ENCODE measurements around the gene USB1.
A peak's percentile ranks its signal among the peaks of the same experiment; 100 is the strongest.
"Not testable (repeated sequence)": the region's sequence is repeated elsewhere in the genome, so short reads cannot be mapped to it uniquely, and the experiment has no call there.

The USB1 gene

DNA sequence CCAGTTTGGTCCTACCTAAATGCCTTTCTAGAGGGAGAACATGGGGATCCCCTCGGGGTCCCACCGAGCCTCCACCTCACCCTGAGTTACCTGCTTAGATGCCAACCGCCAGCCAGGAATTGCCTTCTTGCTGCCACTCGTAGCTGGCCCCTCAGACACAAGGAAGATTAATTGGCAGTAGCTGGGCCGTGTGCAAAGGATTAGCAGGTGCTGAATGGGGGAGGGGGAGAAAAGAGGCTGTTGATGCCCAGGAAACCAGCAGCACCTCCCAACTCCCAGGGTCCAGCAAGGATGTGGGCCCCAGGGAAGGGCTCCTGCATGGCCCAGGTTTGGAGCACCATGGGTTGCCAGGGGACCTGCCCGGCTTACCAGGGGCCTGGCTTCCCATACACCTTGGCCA, 30.2 kb upstream of the USB1 start, which contains the start of gene CNGB1:
Gene CNGB1, minus strand, starts transcription at position 159 of the 400 bp plus-strand sequence. CDS start 3,842 bp downstream, outside the sequence.
- no peak for DNase-seq

DNA sequence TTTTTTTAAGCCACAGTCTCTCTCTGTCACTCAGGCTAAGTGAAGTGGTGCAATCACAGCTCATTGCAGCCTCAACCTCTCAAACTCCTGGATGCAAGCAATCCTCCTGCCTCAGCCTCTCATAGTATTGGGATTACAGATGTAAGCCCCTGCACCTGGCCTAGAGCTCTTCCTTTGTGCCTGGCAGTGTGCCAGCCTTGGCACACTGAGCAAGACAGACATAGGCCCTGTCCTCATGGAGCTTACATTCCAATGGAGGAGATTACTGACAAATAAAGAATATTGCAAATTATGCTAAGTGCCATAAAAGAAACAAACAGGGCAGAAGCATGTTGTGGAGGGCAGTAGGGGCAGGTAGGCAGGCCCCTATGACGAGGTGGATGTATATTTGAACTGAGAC, 29.4 kb upstream of the USB1 start:
- no peak for DNase-seq

DNA sequence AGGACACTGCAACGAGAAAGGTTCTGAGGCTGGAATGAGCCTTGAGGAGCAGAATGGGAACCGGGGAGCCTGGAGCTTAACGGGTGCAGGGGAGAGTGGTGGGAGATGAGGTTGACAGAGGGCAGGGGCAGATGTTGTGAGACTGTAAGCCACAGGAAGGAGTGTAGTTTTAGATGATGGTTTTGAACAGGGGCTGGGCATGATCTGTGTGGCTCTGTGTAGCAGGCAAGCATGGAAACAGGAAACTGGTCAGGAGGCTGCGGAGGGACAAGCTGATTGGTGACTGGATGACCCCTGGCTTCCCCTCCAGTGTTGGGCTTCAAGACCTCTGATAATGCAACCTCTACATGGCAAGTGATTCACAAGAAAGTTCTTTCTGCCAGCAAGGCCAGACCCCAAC, 28.9 kb upstream of the USB1 start:
- no peak for DNase-seq

GRCh38 chr16:57976331-57976796, 24.8 kb upstream of the USB1 start:
- DNase-seq = no peak

DNA sequence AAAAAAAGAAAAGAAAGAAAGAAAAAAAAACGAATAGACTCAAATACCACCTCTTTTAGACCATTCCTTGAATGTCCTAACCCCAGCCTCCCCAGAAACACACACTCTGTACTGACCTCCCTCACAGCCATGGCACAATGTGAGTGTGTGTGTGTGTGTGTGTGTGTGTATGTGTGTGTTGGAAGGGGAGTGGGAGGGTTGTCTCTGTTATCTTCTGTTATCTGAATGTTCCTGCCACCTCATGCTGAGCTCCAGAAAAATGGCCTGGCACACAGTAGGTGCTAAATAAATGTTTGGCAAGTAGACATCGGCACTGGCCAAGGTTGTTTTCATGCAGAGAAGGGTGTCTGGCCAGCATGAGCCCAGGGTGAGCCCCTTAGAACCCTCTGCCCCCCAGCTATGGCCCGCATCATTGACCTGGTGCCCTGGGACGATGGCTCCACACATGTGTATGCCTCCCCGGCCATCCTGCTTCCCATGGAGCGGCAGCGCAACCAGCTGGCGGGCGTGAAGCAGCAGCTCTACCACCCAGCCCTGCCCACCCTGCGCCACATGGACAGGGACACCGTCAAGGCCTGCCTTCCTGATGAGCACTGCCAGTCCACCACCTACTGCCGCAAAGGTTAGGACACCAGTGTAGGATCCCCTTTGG, 23.7 kb upstream of the USB1 start:
- no peak for DNase-seq

- not testable (repeated sequence) for DNase-seq
Measured at GRCh38 chr16:57978070-57978465, 23.1 kb upstream of the USB1 start.

DNA sequence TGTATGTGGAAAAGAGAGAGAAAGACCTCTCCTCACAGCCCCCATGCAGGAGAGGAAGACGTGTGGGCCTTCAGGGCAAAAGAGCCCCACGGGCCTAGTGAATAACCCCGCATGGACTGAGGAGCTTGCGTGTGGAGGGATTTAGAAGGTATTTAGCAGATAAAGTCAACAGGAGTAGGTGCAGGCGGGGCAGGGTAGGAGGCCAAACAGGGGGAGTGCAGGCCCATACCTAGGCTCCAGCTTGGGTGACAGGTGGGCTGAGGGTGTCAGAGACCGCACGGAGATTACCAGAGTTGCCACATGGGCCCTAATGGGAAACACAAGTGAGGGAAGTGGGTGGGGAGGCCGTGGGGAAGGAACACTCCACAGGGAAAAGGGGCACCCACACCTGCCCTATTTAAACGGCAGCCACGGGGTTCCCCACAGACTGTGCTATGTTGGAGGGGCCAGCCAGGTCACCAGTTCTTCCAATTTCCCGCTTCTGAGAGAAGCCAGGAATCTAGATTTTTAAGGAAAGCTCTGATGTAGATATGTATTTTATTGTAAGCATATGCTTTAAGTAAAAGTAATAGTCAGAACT, 22.1 kb upstream of the USB1 start:
- no peak for DNase-seq

DNA sequence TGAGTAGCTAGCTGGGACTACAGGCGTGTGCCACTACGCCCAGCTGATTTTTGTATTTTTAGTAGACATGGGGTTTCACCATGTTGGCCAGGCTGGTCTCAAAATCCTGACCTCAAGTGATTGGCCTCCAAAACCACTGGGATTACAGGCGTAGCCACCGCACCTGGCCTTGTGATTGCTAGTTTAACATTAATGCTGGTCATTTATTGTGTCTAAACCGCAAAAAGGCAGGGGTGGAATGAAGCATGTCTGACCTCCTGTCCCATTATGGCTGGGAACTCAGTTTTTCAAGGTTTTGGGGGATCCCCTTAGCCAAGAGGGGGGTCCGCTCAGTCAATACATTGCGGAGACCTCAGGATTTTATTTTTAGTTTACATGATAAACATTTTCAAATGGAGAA, 19.6 kb upstream of the USB1 start:
- DNase-seq = no peak

DNA sequence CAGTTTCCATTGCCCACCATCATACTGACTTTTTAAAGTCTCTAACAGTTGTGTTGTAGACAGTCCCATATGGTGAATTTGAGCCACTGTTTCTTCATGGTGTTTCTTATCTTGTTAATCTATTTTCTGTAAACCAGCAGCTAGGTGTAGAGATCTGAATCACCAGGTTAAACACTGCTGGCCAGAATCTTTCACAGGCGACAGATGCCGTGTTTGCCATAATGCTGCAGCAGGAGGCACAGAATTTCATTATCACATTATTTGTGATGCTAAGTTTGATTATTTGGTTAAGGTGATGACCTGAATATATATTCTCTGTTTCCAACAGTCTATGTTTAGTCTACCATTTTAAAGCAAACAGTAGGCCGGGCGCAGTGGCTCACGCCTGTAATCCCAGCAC, 18.8 kb upstream of the USB1 start:
- no peak for DNase-seq

DNA sequence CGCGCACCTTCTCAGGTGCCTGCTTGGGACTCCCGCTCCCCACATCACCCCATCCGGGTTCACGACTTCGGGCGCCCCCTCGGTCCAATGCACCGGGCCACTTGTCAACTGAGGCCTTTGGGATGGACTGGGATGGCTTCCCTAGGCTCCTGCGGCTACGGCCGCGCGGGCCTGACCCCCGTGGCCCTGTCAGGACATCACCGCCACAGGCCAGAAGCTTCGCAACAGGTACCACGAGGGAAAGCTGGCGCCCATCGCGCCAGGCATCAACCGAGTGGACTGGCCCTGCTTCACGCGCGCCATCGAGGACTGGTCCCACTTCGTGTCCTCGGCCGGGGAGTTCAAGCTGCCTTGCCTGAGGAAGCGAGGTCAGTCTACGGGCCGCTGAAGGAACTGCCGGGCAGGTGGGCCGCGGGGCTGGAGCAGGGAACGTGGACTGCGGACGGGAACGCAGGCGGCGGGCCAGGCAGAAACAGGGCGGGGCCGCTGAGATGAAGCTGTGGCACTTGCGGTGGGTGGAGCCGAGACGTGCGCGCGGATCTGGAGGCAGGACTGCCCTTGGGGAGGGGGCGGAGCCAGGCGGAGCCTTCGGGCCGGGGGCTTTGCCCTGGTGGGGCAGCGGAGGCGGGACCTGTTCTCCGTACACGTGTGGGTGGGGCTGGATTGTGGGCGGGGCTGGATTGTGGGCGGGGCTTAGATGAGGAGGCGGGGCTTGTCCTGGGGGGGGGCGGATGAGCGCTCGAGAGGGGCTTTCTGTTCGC, 16.6 kb upstream of the USB1 start:
- peak; percentile 95 for DNase-seq

- no peak for DNase-seq
Measured at GRCh38 chr16:57985204-57986181, 15.7 kb upstream of the USB1 start.

DNA sequence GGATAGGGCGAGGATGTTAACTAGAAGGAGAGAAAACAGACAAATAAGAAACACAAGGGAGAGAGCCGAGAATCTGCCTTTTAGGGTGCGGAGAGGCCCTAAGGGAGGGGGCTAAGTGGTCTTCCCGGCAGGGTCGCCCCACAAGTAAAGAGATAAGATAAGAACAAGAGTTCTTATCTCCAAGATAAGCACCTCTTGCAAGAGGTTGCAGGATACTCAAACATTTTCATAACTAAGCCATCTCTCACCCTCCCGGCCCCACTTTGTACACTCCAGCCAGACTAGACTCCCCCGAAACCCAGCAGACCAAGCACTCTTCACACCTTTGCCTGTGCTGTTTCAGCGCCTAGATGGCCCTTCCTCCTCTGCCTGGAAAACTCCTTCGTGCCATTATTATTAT, 15.0 kb upstream of the USB1 start:
- DNase-seq = no peak

GRCh38 chr16:57987441-57988177, 13.6 kb upstream of the USB1 start:
- DNase-seq = no peak

DNA sequence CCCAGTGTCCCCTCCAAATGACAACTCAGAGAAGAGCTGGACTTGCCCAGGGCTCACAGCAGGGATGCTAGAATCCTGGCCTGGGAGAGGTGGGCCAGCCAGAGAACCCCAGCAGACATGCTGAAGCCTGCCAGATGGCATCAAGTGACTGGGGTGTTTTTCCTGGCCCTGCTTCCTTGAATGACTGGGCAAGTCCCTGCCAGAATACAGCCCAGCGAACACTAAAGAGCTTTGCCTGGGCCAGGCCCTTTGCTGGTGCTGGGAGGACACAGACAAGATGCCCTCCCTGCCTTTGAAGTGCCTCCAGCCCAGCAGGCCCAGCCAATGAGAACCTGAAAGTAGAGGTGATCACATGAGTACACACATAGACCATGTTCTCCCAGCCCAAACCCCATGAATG, 12.3 kb upstream of the USB1 start:
- DNase-seq = no peak

- DNase-seq = no peak
Measured at GRCh38 chr16:57991551-57992059, 9.6 kb upstream of the USB1 start.

DNA sequence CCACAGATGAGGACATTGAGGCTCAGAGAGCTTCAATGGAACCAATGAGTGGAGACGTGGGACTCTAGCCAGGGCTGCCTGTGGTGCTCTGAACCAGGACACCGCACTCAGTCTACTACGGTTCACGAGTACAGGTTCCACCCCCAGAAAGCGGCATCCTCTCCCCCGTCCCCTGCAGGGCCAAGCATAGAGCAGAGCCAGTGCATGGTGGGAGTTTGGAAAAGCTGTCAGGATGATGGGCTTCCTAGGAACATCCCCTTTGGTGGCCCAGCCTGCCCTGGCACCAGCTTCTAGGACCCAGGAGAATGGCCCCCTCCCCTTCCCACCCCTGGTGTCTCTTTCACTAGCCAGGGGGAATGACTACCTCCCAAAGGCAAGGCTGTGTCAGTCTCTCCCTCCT, 9.1 kb upstream of the USB1 start:
- no peak for DNase-seq

DNA sequence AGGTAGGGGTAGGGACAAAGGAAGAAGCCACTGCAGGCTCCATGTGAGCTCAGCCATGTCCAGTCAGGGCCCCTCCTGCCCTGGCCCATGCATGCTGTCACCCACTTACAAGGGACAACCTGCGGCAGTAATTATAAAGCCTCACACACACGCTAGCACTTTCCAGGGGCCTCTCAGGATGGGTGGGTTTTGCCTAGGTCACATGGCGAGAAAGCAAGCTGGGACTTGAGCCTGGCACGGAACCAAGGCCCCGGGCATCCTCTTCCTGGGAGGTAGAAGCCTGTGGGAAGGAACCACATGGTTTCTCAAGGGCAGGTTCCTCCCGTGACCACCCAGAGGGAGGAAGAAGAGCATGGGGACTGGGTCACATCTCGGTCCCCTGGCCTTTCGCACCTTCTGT, 7.8 kb upstream of the USB1 start:
- no peak for DNase-seq

DNA sequence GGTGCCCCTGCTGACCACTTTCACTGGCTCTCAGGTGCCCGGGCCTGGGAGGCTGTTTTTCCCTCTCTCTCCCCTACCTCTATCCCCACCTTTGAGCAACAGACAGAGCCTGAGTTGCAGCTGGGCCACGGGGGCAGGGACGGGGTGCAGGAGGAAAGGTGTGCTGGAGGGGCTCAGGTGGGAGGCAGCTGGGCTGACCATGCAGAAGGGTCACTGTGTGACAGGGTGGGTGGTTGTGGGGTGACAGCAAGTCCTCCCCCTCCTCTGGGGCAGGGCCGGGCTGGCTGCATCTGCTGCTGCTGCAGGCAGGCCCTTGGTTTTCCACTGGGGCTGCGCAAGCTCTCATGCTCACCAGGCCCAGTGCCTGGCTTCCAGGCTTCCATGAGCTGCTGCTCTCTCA, 7.3 kb upstream of the USB1 start:
- DNase-seq = no peak

DNA sequence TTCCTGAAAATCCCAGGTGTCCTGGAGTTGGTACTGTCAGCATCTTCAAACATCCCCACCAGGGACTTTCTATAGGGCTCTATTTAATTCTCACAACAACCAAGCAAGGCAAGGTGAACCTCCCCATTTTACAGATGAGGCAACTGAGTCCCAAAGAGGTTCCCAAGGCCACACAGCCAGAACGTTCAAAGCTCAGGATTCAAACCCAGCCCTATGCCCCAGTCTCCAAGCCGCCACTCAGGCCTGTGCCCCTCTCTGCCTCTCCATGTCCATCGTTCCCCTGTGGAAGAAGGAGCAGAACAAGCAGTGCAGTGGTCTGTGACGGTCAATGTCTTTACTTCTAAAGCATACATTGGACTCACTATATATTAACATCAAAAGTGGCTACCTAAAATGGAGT, 6.8 kb upstream of the USB1 start:
- no peak for DNase-seq

GRCh38 chr16:57994778-57995177, 6.4 kb upstream of the USB1 start:
- peak; percentile 63 to 65 for DNase-seq

- no peak for DNase-seq
Measured at GRCh38 chr16:57995721-57996405, 5.3 kb upstream of the USB1 start.
